Measurements from ENCODE around the gene XXYLT1.

Gene XXYLT1

DNA sequence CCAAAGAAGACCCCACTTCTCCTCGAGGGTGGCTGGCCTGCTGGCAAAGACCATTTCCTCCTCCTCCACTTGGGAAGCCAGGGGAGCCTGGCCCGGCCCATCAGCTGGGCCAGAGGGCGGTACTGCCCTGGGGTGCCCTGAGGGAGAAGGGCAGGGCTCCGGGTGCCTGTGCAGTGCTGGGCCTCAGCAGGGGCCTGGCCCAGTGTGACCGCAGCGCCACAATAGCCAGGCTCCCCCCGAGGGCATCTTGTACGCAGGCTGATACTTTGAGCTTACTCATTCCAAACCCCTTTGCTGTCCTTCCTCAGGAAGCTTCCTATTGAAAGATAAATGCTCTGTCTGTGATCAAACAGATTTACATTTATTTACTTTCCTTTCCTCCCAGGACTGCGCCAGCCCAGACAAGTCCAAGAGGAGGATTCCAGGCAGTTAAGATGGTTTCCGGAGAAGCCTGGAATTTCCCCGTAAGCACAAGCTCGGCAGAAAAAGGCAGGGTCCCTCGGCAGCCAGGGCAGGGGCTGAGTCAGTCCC lies 240.1 kb downstream of the XXYLT1 start:
- peak; percentile 90 for FAIRE-seq
- TF ChIP-seq POLR2A (IDR thresholded peaks at IDR 0.05; ENCODE audit: low read depth, low read length), result no peak
- DNase-seq (ENCODE audit: insufficient read length, low spot score), result peak; percentile 97

DNA sequence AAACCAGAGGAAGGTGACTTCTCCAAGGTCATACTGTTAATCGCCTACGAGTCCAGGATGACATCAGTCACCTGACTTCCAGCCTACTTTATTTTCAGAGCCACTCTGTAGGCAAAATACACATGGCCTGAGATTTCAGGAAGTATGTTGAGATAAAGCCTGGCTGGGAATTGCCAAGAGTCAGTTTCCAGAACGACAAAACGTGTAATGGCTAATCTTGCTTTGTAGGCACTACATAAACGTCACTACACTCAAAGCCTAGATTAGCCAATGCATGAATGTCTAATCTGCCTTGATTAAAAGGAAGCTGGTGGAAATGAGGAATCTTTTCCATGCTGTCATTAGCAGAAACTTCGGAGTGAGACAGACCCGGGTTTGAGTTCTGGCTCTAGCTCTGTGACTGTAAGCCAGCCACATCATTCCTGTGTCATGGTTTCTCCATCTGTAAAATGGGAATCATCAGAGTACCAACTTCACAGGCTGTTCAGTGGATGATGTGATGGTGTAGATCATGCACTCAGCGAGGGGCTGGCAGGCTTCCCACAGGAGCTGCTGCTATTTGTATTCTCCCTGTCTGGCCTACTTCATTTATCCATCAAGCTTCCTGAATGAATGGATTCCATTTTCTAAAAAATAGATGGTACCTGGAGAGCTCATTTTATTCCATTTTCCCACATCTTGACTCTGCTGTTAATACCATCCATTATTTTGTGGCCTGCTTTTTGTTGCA lies 241.9 kb downstream of the XXYLT1 start:
- FAIRE-seq, result no peak
- TF ChIP-seq POLR2A (IDR thresholded peaks at IDR 0.05; ENCODE audit: low read depth, low read length), result no peak
- no peak for DNase-seq (ENCODE audit: insufficient read length, low spot score)

DNA sequence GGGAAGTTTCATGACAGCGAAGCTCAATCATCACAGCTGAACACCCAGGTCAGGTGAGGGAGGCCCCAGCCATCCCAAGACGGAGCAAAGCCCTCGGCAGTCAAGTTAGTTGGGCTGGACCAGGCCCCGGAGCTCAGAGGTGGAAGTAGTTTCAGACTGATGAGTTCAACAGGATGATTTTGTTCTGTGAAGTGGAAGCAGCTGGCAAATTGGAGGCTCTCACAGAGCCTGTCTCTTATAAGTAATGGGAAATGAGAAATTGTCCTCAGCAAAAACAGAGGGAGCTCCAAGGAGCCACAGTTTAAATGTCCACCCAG lies 245.1 kb downstream of the XXYLT1 start:
- no peak for TF ChIP-seq POLR2A (IDR thresholded peaks at IDR 0.05; ENCODE audit: low read depth, low read length)
- no peak for DNase-seq (ENCODE audit: insufficient read length, low spot score)
- no peak for FAIRE-seq

DNA sequence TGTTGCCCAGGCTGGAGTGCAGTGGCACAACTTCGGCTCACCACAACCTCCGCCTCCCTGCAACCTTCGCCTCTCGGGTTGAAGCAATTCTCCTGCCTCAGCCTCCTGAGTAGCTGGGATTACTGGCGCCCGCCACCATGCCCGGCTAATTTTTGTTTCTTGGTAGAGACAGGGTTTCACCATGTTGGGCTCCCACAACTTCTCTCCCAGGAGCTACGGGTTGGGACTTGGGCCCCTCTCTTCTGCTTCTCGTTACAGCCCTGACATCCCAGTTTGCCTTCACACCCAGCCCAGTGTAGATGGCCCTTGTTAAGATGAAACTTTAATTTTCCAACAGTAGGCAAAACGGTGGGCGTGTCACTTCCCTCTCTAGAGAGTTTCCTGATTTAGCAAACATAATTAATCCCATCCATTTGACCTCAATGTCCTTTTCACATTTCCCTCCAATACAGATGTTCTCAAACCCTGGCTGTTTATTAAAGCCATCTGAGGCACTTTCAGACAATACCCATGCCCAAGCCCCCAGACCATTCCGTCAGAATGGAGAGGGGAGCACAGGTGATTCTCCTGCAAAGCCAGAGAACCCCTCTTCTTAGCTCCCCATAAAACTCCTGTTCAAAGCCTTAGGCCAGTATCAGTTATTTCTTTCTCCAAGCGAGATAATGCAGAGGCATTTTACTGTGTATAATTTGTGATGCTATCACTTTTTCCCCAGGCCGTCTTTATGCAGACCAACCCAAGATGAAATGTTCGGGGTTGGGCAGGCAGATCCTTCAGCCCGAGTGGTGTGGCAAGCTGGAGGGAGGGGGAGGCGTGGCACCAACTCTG lies 245.7 kb downstream of the XXYLT1 start:
- DNase-seq (ENCODE audit: insufficient read length, low spot score), result no peak
- no peak for TF ChIP-seq POLR2A (IDR thresholded peaks at IDR 0.05; ENCODE audit: low read depth, low read length)
- FAIRE-seq, result no peak

DNA sequence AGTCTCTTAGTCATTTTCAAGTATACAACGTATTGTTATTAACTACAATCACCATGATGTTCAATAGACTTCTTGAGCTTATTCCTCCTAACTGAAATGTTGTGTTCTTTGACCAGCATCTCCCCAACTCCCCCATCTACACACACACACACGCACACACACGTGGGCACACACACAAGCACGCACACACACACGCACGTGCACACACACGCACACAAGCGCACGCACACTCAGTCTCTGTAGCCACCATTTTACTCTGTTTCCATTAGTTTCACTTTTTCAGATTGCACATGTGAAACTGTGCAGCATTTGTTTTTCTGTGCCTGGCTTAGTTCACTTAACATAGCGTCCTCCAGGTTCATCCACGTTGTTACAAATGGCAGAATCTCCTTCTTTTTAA lies 247.0 kb downstream of the XXYLT1 start:
- no peak for FAIRE-seq
- no peak for DNase-seq (ENCODE audit: insufficient read length, low spot score)
- no peak for TF ChIP-seq POLR2A (IDR thresholded peaks at IDR 0.05; ENCODE audit: low read depth, low read length)

DNA sequence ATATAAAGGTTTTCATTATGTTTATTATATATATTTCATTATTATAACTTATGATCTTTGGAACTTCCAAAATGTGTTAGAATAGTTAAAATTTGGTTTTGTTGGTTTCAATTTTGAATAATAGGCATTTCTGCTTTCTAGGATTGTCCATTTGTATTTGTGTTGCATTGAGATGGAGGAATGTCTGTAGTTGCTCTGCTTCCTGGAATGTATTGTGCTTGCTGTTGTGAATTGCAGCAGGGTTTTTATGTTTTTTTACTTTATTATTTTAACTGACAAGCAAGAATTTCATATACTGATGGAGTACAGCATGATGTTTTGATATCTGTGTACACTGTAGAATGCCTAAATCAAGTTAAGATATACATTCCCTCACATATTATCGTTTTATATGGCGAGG lies 247.4 kb downstream of the XXYLT1 start:
- FAIRE-seq (no peak), DNase-seq (ENCODE audit: insufficient read length, low spot score) (no peak)
- TF ChIP-seq POLR2A (IDR thresholded peaks at IDR 0.05; ENCODE audit: low read depth, low read length), result no peak

DNA sequence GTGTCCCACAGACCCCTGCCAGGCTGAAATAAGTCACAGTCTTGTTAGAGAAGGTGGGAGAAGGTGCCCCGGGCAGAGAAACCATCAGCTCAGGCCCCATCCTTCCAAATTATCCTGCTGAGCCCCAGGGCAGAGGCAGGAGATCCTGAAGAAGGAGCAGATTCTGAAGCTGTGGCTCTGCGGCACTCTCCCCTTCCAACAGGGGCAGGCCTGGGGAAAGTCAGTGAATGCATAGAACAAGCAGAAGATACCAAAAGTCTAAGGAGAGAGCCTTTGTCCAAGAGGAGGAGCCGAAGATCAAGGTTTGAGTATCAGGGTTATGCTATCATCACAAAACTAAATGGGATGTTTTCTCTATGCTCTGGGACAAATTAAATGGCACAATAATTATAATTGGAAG lies 249.3 kb downstream of the XXYLT1 start:
- TF ChIP-seq POLR2A (IDR thresholded peaks at IDR 0.05; ENCODE audit: low read depth, low read length), result no peak
- DNase-seq (ENCODE audit: insufficient read length, low spot score) (no peak), FAIRE-seq (no peak)

DNA sequence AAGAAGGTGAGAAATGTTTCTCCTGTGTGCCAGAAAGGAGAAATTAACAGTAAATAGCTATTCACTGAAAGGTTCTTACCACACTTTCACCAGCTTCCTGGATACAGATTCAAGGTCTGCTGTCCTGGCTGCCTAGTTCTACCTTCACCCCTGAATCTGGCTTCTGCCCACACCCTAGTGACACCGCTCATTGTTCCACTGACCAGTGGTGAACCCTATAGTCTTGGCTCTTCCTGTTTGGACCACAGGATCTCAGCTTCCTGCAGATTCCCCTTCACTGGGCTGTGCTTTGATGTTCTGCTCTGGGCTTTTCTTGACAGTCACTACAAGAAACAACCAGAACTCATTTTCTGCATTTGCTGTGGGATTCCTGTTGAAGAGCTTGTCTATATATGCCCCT lies 250.0 kb downstream of the XXYLT1 start:
- no peak for TF ChIP-seq POLR2A (IDR thresholded peaks at IDR 0.05; ENCODE audit: low read depth, low read length)
- FAIRE-seq (no peak), DNase-seq (ENCODE audit: insufficient read length, low spot score) (no peak)

DNA sequence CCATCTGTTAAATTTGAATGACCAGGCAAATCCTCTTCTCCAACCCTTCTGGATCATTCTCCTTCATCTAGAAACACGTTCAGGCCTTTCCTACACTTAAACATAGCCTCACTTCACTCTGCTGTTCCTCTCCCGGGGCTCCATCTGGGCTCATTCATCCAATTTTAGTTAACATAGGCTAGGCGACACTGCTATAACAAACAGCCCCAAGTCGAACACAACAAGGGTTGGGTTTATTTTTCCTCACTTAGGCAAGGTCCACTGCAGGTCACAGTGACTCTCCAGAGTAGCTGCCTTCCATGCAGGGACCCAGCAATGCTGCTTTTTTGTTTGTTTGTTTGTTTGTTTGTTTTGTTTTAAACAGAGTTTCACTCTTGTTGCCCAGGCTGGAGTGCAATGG lies 250.8 kb downstream of the XXYLT1 start:
- no peak for TF ChIP-seq POLR2A (IDR thresholded peaks at IDR 0.05; ENCODE audit: low read depth, low read length)
- DNase-seq (ENCODE audit: insufficient read length, low spot score) (no peak), FAIRE-seq (no peak)

DNA sequence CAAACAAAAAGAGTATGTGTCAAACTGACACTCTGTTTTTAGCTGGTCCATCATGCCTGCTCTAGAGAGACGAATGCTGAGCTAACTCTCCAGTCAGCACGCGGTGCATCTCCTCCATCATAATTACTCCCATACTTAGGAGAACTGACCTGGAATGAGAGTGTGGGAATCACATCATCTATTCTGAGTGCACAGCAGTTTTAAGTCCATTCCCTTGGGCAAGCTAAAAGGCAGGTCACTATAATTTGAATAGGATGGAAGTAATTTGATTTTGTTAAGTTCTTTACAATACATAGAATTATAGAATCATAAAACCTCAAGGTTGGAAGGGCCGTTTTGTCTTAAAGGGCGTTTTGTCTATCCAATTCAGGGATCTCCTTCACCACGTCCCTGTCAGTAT lies 251.6 kb downstream of the XXYLT1 start:
- TF ChIP-seq POLR2A (IDR thresholded peaks at IDR 0.05; ENCODE audit: low read depth, low read length), result no peak
- no peak for FAIRE-seq
- no peak for DNase-seq (ENCODE audit: insufficient read length, low spot score)

Measured in H54 (cell line).